Loucy (cell line): ENCODE measurements around the gene TBPL2.

Experiments used
- CTCF ChIP-seq: fragments of 200-600 bp; sonication (generic); conservative IDR thresholded peaks from 2 replicates; pipeline ENCODE4 v1.5.1; 2014; ENCODE audit warnings: mild to moderate bottlenecking, antibody characterized with exemption, low read length
- EZH2phosphoT487 ChIP-seq: fragments of 200-600 bp; IDR thresholded peaks from 2 replicates; pipeline ENCODE4 v1.6.1; 2018; ENCODE audit warnings: antibody characterized with exemption, mild to moderate bottlenecking, moderate library complexity, borderline replicate concordance

- TF ChIP-seq EZH2phosphoT487 (no peak), CTCF (no peak)
Observed at GRCh38 chr14:55399852-55400251, 40.6 kb downstream of the TBPL2 start.
